Left ventricle myocardium inferior (tissue), 1 donor: ENCODE measurements around the gene DAAM2. TPM values are rescaled to one million over a fixed set of nuclear protein-coding genes. Genes with fewer than 3 reads are reported as not detected.
A peak's percentile ranks its signal among the peaks of the same experiment; 100 is the strongest.

Source experiments
- DNase-seq: peaks from one replicate; pipeline ENCODE4 v3.0.0-alpha.2; 2020
- H3K27ac ChIP-seq: fragments of 200-600 bp; replicated peaks from 2 replicates; pipeline ENCODE4 v1.8.0; 2021
- H3K27me3 ChIP-seq: fragments of 200-600 bp; 2 replicates; pipeline ENCODE4 v1.8.0; 2021; ENCODE audit warnings: low read depth
- H3K36me3 ChIP-seq: fragments of 200-600 bp; 2 replicates; pipeline ENCODE4 v1.8.0; 2021
- H3K4me1 ChIP-seq: fragments of 200-600 bp; 2 replicates; pipeline ENCODE4 v1.8.0; 2021
- H3K4me3 ChIP-seq: fragments of 200-600 bp; 2 replicates; pipeline ENCODE4 v1.8.0; 2021; ENCODE audit warnings: mild to moderate bottlenecking, moderate library complexity
- H3K9me3 ChIP-seq: fragments of 200-600 bp; replicated peaks from 2 replicates; pipeline ENCODE4 v1.8.0; 2021
- intact Hi-C: fragments of 100-400 bp; cut with micrococcal nuclease; formaldehyde crosslinking; loops from one replicate; pipeline ENCODE4 v1.11.0; 2022
- total RNA-seq: library from RNA; stranded (reverse); fragmentation: NEBNext Ultra II Directional; extraction: Animal tissue kit (Norgen Biotek cat#: 25700); gene quantifications from one replicate; pipeline ENCODE4 v1.2.1, GENCODE V29; 2021
- TF ChIP-seq, protein P1 (sequence below): fragments of 200-600 bp; IDR thresholded peaks from 2 replicates; pipeline ENCODE4 v1.8.0; 2021; ENCODE audit warnings: antibody characterized with exemption, mild to moderate bottlenecking, borderline replicate concordance
- donor health status: DM: no; HTN: yes; CAD: no; lungs with severe emphysema.

Gene DAAM2
- total RNA-seq, 1 donor from 2014 or later = 19.1 TPM

DNA sequence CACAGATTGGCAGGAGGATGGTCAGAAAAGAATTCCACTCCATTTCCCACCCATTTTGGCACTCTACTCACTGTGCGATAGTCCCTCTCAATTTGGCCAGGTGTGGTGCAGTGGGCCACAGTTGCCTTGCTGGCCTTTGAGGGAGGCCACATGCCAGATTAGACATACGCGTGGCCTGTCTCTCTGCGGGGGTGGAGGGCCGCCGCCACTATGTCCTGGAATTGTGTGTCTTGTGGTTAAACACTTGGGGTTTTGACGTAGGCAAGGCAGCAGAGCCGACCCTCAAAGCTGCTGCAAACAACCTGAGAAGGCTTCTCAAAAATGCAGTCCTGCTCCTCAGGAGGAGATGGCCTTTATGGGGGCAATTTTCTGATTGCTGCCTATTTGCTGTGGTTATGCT lies 4.9 kb upstream of the DAAM2 start:
- H3K4me3 ChIP-seq = no peak overlapping the region
- peaks cover 6% of the 10 kb centered on the region for H3K27me3 ChIP-seq
- no peak overlapping the region for H3K27ac ChIP-seq
- H3K4me1 ChIP-seq = peaks cover 10% of the 10 kb centered on the region
- DNase-seq = no peak
- H3K36me3 ChIP-seq = no peaks in the 10 kb centered on the region
- intact Hi-C loops = no loop called here
- TF ChIP-seq, protein P1, sequence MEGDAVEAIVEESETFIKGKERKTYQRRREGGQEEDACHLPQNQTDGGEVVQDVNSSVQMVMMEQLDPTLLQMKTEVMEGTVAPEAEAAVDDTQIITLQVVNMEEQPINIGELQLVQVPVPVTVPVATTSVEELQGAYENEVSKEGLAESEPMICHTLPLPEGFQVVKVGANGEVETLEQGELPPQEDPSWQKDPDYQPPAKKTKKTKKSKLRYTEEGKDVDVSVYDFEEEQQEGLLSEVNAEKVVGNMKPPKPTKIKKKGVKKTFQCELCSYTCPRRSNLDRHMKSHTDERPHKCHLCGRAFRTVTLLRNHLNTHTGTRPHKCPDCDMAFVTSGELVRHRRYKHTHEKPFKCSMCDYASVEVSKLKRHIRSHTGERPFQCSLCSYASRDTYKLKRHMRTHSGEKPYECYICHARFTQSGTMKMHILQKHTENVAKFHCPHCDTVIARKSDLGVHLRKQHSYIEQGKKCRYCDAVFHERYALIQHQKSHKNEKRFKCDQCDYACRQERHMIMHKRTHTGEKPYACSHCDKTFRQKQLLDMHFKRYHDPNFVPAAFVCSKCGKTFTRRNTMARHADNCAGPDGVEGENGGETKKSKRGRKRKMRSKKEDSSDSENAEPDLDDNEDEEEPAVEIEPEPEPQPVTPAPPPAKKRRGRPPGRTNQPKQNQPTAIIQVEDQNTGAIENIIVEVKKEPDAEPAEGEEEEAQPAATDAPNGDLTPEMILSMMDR = no peak
- H3K9me3 ChIP-seq = peaks cover 16% of the 10 kb centered on the region

DNA sequence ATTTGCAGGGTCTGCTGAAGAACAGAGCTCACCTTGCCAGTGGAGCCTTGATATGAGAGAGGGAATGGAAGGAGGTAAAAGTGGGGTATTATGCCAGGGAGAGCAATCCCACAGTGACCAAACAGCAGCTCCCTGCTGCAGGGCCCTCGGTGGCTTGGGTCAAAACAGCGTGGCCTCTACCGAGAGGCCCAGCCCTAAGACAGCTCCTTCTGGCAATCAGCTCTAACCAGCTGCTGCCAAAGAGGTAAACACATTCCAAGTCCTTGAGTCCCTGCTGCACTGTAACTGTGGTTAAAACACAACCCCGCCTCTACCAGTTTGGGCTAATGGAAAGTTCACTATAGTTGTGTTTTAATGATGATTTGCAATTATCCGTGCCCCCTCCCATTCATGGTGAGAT lies 1.4 kb upstream of the DAAM2 start:
- Histone ChIP-seq H3K36me3 (no peaks in the 10 kb centered on the region), H3K27ac (no peak overlapping the region), H3K4me1 (peaks cover 35% of the 10 kb centered on the region), H3K27me3 (peaks cover 34% of the 10 kb centered on the region), H3K4me3 (no peak overlapping the region), H3K9me3 (no peaks in the 10 kb centered on the region)
- no peak for DNase-seq
- TF ChIP-seq, protein P1 = no peak
- intact Hi-C loops = no loop called here

DNA sequence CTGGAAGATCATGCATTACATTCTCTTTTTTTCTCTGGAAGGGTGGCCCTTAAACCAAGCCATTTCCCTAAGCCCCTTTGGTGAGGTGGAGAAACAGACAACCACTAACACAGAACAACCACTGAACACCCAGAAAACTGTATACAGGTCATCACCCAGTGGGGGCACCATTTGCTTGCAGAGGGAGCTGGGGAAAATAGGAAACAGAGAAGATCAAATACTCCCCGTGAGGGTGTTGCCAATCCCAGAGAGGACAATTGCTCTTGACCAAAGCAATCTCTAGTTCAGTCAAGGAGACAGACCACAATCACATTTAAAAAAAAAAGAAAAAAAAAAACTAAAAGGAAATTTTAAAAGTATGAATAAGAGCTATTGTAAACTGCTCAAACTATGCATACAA lies 865 bp upstream of the DAAM2 start:
- Histone ChIP-seq H3K27ac (peak overlapping the region; percentile 82), H3K9me3 (no peaks in the 10 kb centered on the region)
- DNase-seq = no peak

DNA sequence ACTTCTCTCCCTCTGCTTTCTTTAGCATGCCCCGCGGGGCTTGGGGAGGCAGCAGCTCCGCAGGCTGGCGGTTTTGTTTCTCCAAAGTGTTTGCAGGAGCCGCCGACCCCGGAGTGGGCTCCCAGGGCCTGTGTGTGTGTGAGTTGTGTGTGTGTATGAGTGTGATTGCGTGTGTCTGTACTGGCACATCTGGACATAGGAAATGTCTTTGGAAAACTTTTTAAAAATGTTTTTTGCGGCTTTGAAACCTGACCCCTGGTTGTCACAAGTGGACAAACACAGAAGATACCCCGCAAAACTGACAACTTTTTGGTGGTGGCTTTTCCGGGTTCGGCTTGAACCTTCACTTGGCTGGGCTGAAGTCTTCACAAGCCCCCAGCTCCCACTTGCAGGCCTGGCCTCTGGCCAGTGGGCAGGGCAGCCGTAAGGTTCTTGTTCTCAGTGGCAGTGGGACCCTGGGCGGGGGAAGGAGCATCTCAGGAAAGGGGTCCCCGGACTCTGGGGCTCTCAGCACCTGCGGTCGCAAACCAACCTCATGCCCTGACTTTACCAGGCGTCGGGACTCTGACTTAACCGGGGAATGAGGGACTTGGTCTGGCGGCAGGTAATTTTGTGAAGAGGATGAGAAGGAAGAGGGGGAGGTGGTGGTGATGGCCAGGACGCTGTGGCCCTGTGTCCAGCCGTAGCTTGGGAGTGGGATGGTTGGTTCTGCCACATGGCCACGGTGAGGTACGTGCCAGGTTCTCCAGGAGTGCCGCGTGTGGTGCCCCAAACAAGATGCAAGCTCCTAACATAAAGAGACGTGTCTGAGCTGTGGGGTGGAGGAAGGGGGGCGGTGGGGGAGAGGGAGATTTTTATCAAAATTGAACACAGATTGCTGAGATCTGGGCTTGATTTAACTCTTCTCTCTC lies 619 bp downstream of the DAAM2 start:
- peaks cover 34% of the 10 kb centered on the region for H3K27me3 ChIP-seq
- no peaks in the 10 kb centered on the region for H3K36me3 ChIP-seq
- TF ChIP-seq, protein P1 = no peak
- H3K4me1 ChIP-seq = peaks cover 49% of the 10 kb centered on the region
- H3K9me3 ChIP-seq = no peaks in the 10 kb centered on the region
- intact Hi-C loops = no loop called here
- DNase-seq = no peak
- H3K4me3 ChIP-seq = peak overlapping the region; percentile 78
- peak overlapping the region; percentile 82 for H3K27ac ChIP-seq

More for the DNA sequence above, 865 bp upstream of the DAAM2 start:
- intact Hi-C loops = no loop called here
- TF ChIP-seq, protein P1 = peak; percentile 39
- H3K36me3 ChIP-seq = no peaks in the 10 kb centered on the region
- H3K27me3 ChIP-seq = peaks cover 34% of the 10 kb centered on the region
- H3K4me3 ChIP-seq = peak overlapping the region; percentile 78
- peaks cover 41% of the 10 kb centered on the region for H3K4me1 ChIP-seq

DNA sequence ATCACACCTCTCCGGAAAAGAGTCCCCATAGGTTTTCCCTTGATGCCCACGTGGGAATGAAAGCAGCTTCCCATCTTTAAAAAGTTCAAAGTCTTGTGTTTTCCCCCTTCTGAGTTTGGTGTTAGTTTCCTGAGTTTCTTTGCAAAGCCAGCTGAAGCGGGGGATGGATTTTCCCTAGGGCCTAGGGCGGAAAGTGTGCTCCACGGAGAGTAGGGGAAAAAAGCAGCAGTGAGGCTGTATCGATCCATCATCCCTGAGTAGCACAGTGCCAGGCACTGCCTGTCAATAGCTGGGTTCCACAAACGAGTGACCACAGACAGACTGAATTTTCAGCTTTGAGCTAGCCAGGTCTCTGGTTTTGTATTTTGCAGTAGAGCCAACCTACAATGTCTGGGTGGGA lies 1.3 kb downstream of the DAAM2 start:
- Histone ChIP-seq H3K36me3 (no peaks in the 10 kb centered on the region), H3K9me3 (no peaks in the 10 kb centered on the region), H3K4me3 (peak overlapping the region; percentile 78), H3K27ac (peak overlapping the region; percentile 82), H3K4me1 (peaks cover 49% of the 10 kb centered on the region), H3K27me3 (peaks cover 34% of the 10 kb centered on the region)
- TF ChIP-seq, protein P1 = no peak
- intact Hi-C loops = no loop called here
- no peak for DNase-seq
